ENCODE data around the gene BCDIN3D. TPM values are rescaled to one million over a fixed set of nuclear protein-coding genes. Genes with fewer than 3 reads are reported as not detected.

BCDIN3D gene
- total and polyA plus RNA-seq, 2 of the 8 experiments (the other 6 are each of a cell fraction or from before 2014, with no cell fraction given), result 1.6 to 2.4 TPM

GRCh38 chr12:49828133-49829091 is 14.5 kb downstream of the BCDIN3D start, which contains the start of gene NCKAP5L:
TSS of gene NCKAP5L (minus strand) at chr12:49828413. CDS start at chr12:49804044, 24,369 bp downstream.
- Histone ChIP-seq H3K9ac (replicated peaks in 1 of 4; ENCODE audit: extremely low read depth in 1 of 4, low read depth in 3 of 4, low read length in 3 of 4) (peak within 1 kb of the TSS; percentile 58 to 78 (median 76)), H3K36me3 (ENCODE audit: control insufficient read depth in 2 of 4, insufficient read depth in 4 of 4, low read length in 3 of 4) (no peaks in the 10 kb centered on the region; a peak in 1 of 8 replicates), H3K23me2 (ENCODE audit: low read depth, low read length) (peaks cover 13% of the 10 kb centered on the region), H3K4me3 (ENCODE audit: extremely low read depth in 1 of 4, insufficient read depth in 2 of 4, low read depth in 3 of 4, low read length in 4 of 4) (peak within 1 kb of the TSS; percentile 77 to 90 (median 84)), H3K79me1 (ENCODE audit: low read depth, low read length) (peaks cover 13% of the 10 kb centered on the region; the same call in 1 of the 2 replicates), H2BK120ac (replicated peaks; ENCODE audit: low read depth, low read length) (peak within 1 kb of the TSS; percentile 8), H3K79me2 (ENCODE audit: control insufficient read depth in 1 of 2, insufficient read depth in 2 of 2, low read length in 2 of 2) (peaks cover 8 to 34% of the 10 kb centered on the region in 2 experiments; a peak in 3 of 4 replicates), H3K27ac (ENCODE audit: low read depth, low read length) (peak within 1 kb of the TSS; percentile 78), H2BK15ac (ENCODE audit: low read length) (no peak within 1 kb of the TSS; the same call in 1 of the 2 replicates), H3K4me1 (replicated peaks in 1 of 4; ENCODE audit: control insufficient read depth in 3 of 4, insufficient read depth in 4 of 4, low read length in 3 of 4) (peaks cover 3 to 27% (median 18%) of the 10 kb centered on the region in 4 experiments), H2BK5ac (ENCODE audit: low read depth, low read length) (peak within 1 kb of the TSS; percentile 84), H2AK5ac (ENCODE audit: low read depth, low read length) (peak within 1 kb of the TSS; percentile 54; the same call in 1 of the 2 replicates), H3K23ac (ENCODE audit: insufficient read length) (no peak within 1 kb of the TSS), H4K91ac (replicated peaks; ENCODE audit: insufficient read length, low read length) (peak within 1 kb of the TSS; percentile 61), H3K14ac (ENCODE audit: insufficient read length) (peak within 1 kb of the TSS; percentile 32), H2BK20ac (ENCODE audit: low read length) (0 out of 2 replicates have a peak within 1 kb of the TSS, but pooled peaks have one; percentile 13), H3K27me3 (replicated peaks in 1 of 4; ENCODE audit: control insufficient read depth in 3 of 4, extremely low read depth in 1 of 4, insufficient read depth in 3 of 4, low read length in 3 of 4) (no peaks in the 10 kb centered on the region), H3K56ac (replicated peaks; ENCODE audit: insufficient read length, low read depth, low read length) (peak within 1 kb of the TSS; percentile 47), H3K4ac (replicated peaks; ENCODE audit: insufficient read length, low read depth, low read length) (peak within 1 kb of the TSS; percentile 44), H4K20me1 (replicated peaks in 1 of 2; ENCODE audit: control insufficient read depth in 1 of 2, insufficient read depth in 2 of 2, low read length in 2 of 2) (peaks cover 15 to 21% of the 10 kb centered on the region in 2 experiments), H3K9me3 (ENCODE audit: insufficient read depth in 2 of 2, low read depth in 1 of 2, low read length in 1 of 2) (no peaks in the 10 kb centered on the region), H4K5ac (ENCODE audit: insufficient read length, low read depth, low read length) (peak within 1 kb of the TSS; percentile 90), H2AFZ (ENCODE audit: low read length) (peak within 1 kb of the TSS; percentile 76), H3K4me2 (ENCODE audit: insufficient read depth in 1 of 2, low read depth in 2 of 2, low read length in 2 of 2) (peak within 1 kb of the TSS; percentile 81 to 96), H3K18ac (ENCODE audit: extremely low read depth, low read length) (peak within 1 kb of the TSS; percentile 62), H2BK12ac (ENCODE audit: low read depth, low read length) (peak within 1 kb of the TSS; percentile 93), H4K8ac (ENCODE audit: extremely low read depth, insufficient read depth, low read length) (peak within 1 kb of the TSS; percentile 71)
- 2% methylated on average over 34 of the region's 61 CpGs; no CpG with 5 or more reads in 1 of the 2 experiments for WGBS, 2 experiments (ENCODE audit: extremely low coverage in 1 of 2, insufficient coverage in 1 of 2, insufficient read length in 1 of 2, insufficient replicate concordance in 2 of 2, low coverage in 1 of 2, low lambda C conversion rate in 2 of 2, missing lambda C conversion rate in 1 of 2)
- FAIRE-seq (no peak), DNase-seq (ENCODE audit: low read depth in 1 of 2, low spot score in 2 of 2) (peak; percentile 90 to 96)
- ChIA-PET POLR2A (ENCODE audit: partially characterized antibody) (interaction anchor here (0.6 to 5.6 kb wide), 26 partner anchors 8 to 461 kb away, joined by 3 to 59 read pairs (median 4); partner anchors contain the start of genes BCDIN3D, FMNL3, SPATS2 and TMBIM6), CTCF (ENCODE audit: partially characterized antibody) (interaction anchor here (0.9 to 6.0 kb wide), 13 partner anchors 7 to 64 kb away, joined by 3 to 30 read pairs (median 4); no protein-coding TSS in a partner anchor)
- peak; percentile 49; the same call in 1 of the 2 replicates for TF ChIP-seq YY1 (IDR thresholded peaks at IDR 0.05; ENCODE audit: low read depth, low read length)
- no peak for TF ChIP-seq GTF2F1 (IDR thresholded peaks at IDR 0.05; ENCODE audit: borderline replicate concordance, low read depth, low read length)
- TF ChIP-seq RXRA (IDR thresholded peaks at IDR 0.05; ENCODE audit: insufficient read depth, low read depth, low read length), result no peak
- TF ChIP-seq, protein P1, sequence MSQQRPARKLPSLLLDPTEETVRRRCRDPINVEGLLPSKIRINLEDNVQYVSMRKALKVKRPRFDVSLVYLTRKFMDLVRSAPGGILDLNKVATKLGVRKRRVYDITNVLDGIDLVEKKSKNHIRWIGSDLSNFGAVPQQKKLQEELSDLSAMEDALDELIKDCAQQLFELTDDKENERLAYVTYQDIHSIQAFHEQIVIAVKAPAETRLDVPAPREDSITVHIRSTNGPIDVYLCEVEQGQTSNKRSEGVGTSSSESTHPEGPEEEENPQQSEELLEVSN (IDR thresholded peaks at IDR 0.05), result peak; percentile 81
- TF ChIP-seq MAFK (IDR thresholded peaks at IDR 0.05; ENCODE audit: low read depth, low read length), result no peak
- peak; percentile 47 for TF ChIP-seq TAF7 (optimal IDR thresholded peaks at IDR 0.05; ENCODE audit: borderline replicate concordance, low read depth, low read length)
- no peak for TF ChIP-seq BCL11A (IDR thresholded peaks at IDR 0.05; ENCODE audit: low read depth in 2 of 2, low read length in 2 of 2)
- TF ChIP-seq JUND (IDR thresholded peaks at IDR 0.05; ENCODE audit: low read length), result no peak
- no peak for TF ChIP-seq BRCA1 (IDR thresholded peaks at IDR 0.05; ENCODE audit: low read depth, low read length)
- TF ChIP-seq BACH1 (IDR thresholded peaks at IDR 0.05; ENCODE audit: low read length), result no peak

Data from H1 (cell line).